K562 (cell line): ENCODE measurements around the gene BLOC1S4. TPM values are rescaled to one million over a fixed set of nuclear protein-coding genes. Genes with fewer than 3 reads are reported as not detected.

Source experiments
- ATAC-seq: fragments of 200-7000 bp; cut with Tn5 transposase; 3 replicates; pipeline ENCODE4 v1.9.1; 2020; ENCODE audit warnings: moderate library complexity
- BruUV-seq: library from RNA; stranded (reverse); fragments of 400-500 nt; replicated peaks from 2 replicates; lab custom pipeline; 2021; lab: Mats Ljungman, UMichigan
- CTCF ChIA-PET: fragments of 300-600 bp; formaldehyde crosslinking; extraction: SDS; loops from one replicate; lab custom pipeline; 2021; ENCODE audit warnings: low intra/inter-chr PET ratio; lab: Yijun Ruan, JAX
- POLR2A ChIA-PET: fragments of 300-600, 350-650 bp; sonication (Branson Sonifier 250); formaldehyde crosslinking; extraction: SDS; loops from one replicate; lab custom pipeline; 2021; ENCODE audit warnings: antibody characterized with exemption, inconsistent platforms; lab: Yijun Ruan, JAX
- DNase-seq, 4 experiments: peaks; one replicate each; pipeline versions ENCODE4 v3.0.0 to v3.0.0-alpha.2; 2011 to 2018; ENCODE audit warnings: low spot score in 3 of 4, mixed read lengths in 3 of 4; ENCODE audit errors: extremely low read depth in 1 of 4
- FAIRE-seq: peaks from 2 replicates; lab custom pipeline; 2011; peaks lifted over from hg19 to GRCh38; lab: Jason Lieb, UNC
- H2AFZ ChIP-seq: 2 replicates; pipeline ENCODE4 v1.6.0; 2011; ENCODE audit warnings: low read depth, low read length, control low read depth, inconsistent platforms
- H3K27ac ChIP-seq: fragments of 200-600 bp; 3 replicates; pipeline ENCODE4 v1.8.0; 2011; ENCODE audit warnings: low read depth, mild to moderate bottlenecking, control low read depth, inconsistent platforms, low read length, moderate library complexity, mixed read lengths; ENCODE audit errors: extremely low read depth
- H3K27me3 ChIP-seq, 2 experiments: fragments of 300-600 bp in 1 of 2; 2 replicates in 1 of 2; 3 replicates in 1 of 2; pipeline versions ENCODE4 v1.6.0 to v1.8.0; 2011; ENCODE audit warnings: inconsistent platforms in 2 of 2, low read length in 2 of 2, mild to moderate bottlenecking in 1 of 2, mixed read lengths in 1 of 2, moderate library complexity in 1 of 2; ENCODE audit not compliant: control insufficient read depth in 2 of 2, insufficient read depth in 2 of 2
- H3K36me3 ChIP-seq: fragments of 300-600 bp; 3 replicates; pipeline ENCODE4 v1.8.0; 2011; ENCODE audit warnings: mild to moderate bottlenecking, low read length, inconsistent platforms; ENCODE audit not compliant: control insufficient read depth, insufficient read depth
- H3K4me1 ChIP-seq, 2 experiments: fragments of 200-600 bp in 1 of 2; replicated peaks in 1 of 2; 2 replicates in 1 of 2; 3 replicates in 1 of 2; pipeline versions ENCODE4 v1.5.1 to v1.8.0; 2011; ENCODE audit warnings: inconsistent platforms in 2 of 2, low read length in 2 of 2, mild to moderate bottlenecking in 1 of 2, mixed read lengths in 1 of 2, moderate library complexity in 1 of 2; ENCODE audit not compliant: control insufficient read depth in 2 of 2, insufficient read depth in 2 of 2
- H3K4me2 ChIP-seq: 2 replicates; pipeline ENCODE4 v1.6.1; 2011; ENCODE audit warnings: low read length, control low read depth, inconsistent platforms, mixed read lengths; ENCODE audit not compliant: insufficient read depth
- H3K4me3 ChIP-seq: fragments of 200-600 bp; sonication (generic), shearing (Covaris generic); 2 replicates; pipeline ENCODE4 v1.5.1; 2016; ENCODE audit warnings: control low read depth, inconsistent platforms
- H3K79me2 ChIP-seq: fragments of 200-600 bp; 3 replicates; pipeline ENCODE4 v1.8.0; 2011; ENCODE audit warnings: low read length, inconsistent platforms; ENCODE audit not compliant: control insufficient read depth, insufficient read depth
- H3K9ac ChIP-seq, 2 experiments: 2 replicates each; pipeline versions ENCODE4 v1.6.0 to v1.6.1; 2011; ENCODE audit warnings: low read depth in 2 of 2, low read length in 2 of 2, control low read depth in 1 of 2, inconsistent platforms in 1 of 2, mild to moderate bottlenecking in 1 of 2, mixed read lengths in 1 of 2; ENCODE audit not compliant: insufficient read depth in 1 of 2
- H3K9me1 ChIP-seq: one replicate; pipeline ENCODE4 v1.6.0; 2011; ENCODE audit warnings: inconsistent platforms, mild to moderate bottlenecking, low read length, moderate library complexity; ENCODE audit not compliant: control insufficient read depth, insufficient read depth
- H3K9me3 ChIP-seq: replicated peaks from 2 replicates; pipeline ENCODE4 v1.5.1; 2011; ENCODE audit warnings: low read depth, low read length, inconsistent platforms; ENCODE audit not compliant: control insufficient read depth, insufficient read depth
- H4K20me1 ChIP-seq: replicated peaks from 2 replicates; pipeline ENCODE4 v1.6.1; 2011; ENCODE audit warnings: low read length, inconsistent platforms, mixed read lengths; ENCODE audit not compliant: control insufficient read depth, insufficient read depth
- MAX ChIP-seq: sonication (generic); formaldehyde crosslinking; IDR thresholded peaks from 2 replicates; pipeline ENCODE4 v1.9.0; 2022; ENCODE audit warnings: mild to moderate bottlenecking, missing genetic modification reagents
- MTA3 ChIP-seq: fragments of 450-650 bp; formaldehyde crosslinking; IDR thresholded peaks from 2 replicates; pipeline ENCODE4 v1.6.1; 2017; ENCODE audit warnings: mild to moderate bottlenecking, borderline replicate concordance
- ZFX ChIP-seq: sonication (generic); formaldehyde crosslinking; IDR thresholded peaks from 2 replicates; pipeline ENCODE4 v1.8.0; 2022; ENCODE audit warnings: mild to moderate bottlenecking, missing genetic modification reagents, moderate library complexity
- WGBS: fragments of 100-300 bp; shearing (Covaris generic); methylation state at CpG from one replicate; pipeline ENCODE4 v1.1.6; 2016; ENCODE audit warnings: low coverage, mixed read lengths; ENCODE audit not compliant: insufficient coverage; ENCODE audit errors: missing lambda C conversion rate; 5-methylcytosine and 5-hydroxymethylcytosine counted together
- in situ Hi-C: fragments of 300-500 bp; cut with MboI; formaldehyde crosslinking; loops from 4 replicates; pipeline ENCODE4 v1.15.0; 2018; ENCODE audit warnings: inconsistent platforms, mixed read lengths
- intact Hi-C: fragments of 100-400 bp; cut with micrococcal nuclease; formaldehyde crosslinking; loops from 2 replicates; pipeline ENCODE4 v1.14.2; 2022
- polyA plus RNA-seq, 8 experiments: library from polyadenylated mRNA; depleted of rRNA in 4 of 8; stranded (reverse) in 5 of 8; unstranded in 3 of 8; fragments of >200 nt; fragmentation: Nextera tagmentation in 2 of 8; fragmentation: Illumina TruSeq in 1 of 8; extraction: Ambion mirVana in 2 of 8; extraction: Trizol in 1 of 8; gene quantifications; 2 replicates each; pipeline versions ENCODE4 v1.2.1 to v1.2.3, GENCODE V29; 2011 to 2014; ENCODE audit warnings: inconsistent platforms in 1 of 8, missing spikeins in 1 of 8
- total RNA-seq, 7 experiments: library from RNA; depleted of rRNA in 6 of 7; stranded (reverse); fragments of >200 nt in 6 of 7; fragmentation: Illumina TruSeq in 2 of 7; extraction: Trizol in 2 of 7; gene quantifications; 2 replicates each; pipeline versions ENCODE4 v1.2.1 to v1.2.3, GENCODE V29; 2011 to 2021; ENCODE audit warnings: low replicate concordance in 1 of 7
- TF ChIP-seq, protein P1 (sequence below), 2 experiments: fragments of 450-650 bp in 1 of 2; sonication (generic) in 1 of 2; formaldehyde crosslinking in 1 of 2; IDR thresholded peaks in 1 of 2; conservative IDR thresholded peaks in 1 of 2; 2 replicates each; pipeline versions ENCODE4 v1.6.1 to v1.8.1; 2016 to 2023; ENCODE audit warnings: mild to moderate bottlenecking in 2 of 2, moderate library complexity in 2 of 2, inconsistent platforms in 1 of 2, missing genetic modification reagents in 1 of 2
- TF ChIP-seq, protein P2 (sequence below): conservative IDR thresholded peaks from 2 replicates; pipeline ENCODE4 v1.6.1; 2011; ENCODE audit warnings: low read depth, mild to moderate bottlenecking, low read length; ENCODE audit not compliant: control insufficient read depth
- TF ChIP-seq, protein P3 (sequence below): fragments of 450-650 bp; IDR thresholded peaks from 2 replicates; pipeline ENCODE4 v1.6.1; 2016; ENCODE audit warnings: mild to moderate bottlenecking, moderate library complexity

Gene BLOC1S4
- total and polyA plus RNA-seq, 9 of the 15 experiments (the other 6 are each of a cell fraction or from before 2014, with no cell fraction given): 3.1 to 31.6 (median 11.2) TPM

GRCh38 chr4:6692379-6692778, 23.6 kb upstream of the BLOC1S4 start:
- H3K9ac ChIP-seq: peak overlapping the region; percentile 5 to 83; a peak in 3 of 4 replicates
- no peaks in the 10 kb centered on the region for H3K79me2 ChIP-seq
- no TSS peak for BruUV-seq
- FAIRE-seq: no peak
- H3K27ac ChIP-seq: peak overlapping the region; percentile 2; the same call in 2 of the 3 replicates
- peak; percentile 1; the same call in 2 of the 3 replicates for ATAC-seq
- peak overlapping the region; percentile 35 for H2AFZ ChIP-seq
- H3K4me2 ChIP-seq: peak overlapping the region; percentile 61; the same call in 1 of the 2 replicates
- in situ Hi-C loops: no loop called here
- H3K9me3 ChIP-seq: no peaks in the 10 kb centered on the region
- H3K4me1 ChIP-seq: peaks cover 66 to 68% of the 10 kb centered on the region in 2 experiments
- intact Hi-C loops: no loop called here
- no peak overlapping the region for H3K4me3 ChIP-seq
- no peak for DNase-seq
- no peaks in the 10 kb centered on the region for H3K36me3 ChIP-seq
- ChIA-PET POLR2A (interaction anchor here (0.6 to 5.8 kb wide), 11 partner anchors 9 to 320 kb away, joined by 3 to 38 read pairs (median 4); partner anchors contain the start of gene MRFAP1L1), CTCF (interaction anchor here (0.6 kb wide), 1 partner anchor 348 kb away, joined by 3 read pairs; no protein-coding TSS in a partner anchor)
- H3K27me3 ChIP-seq: no peaks in the 10 kb centered on the region
- 66% methylated on average over 7 of the region's 8 CpGs for WGBS
- H4K20me1 ChIP-seq: no peaks in the 10 kb centered on the region
- H3K9me1 ChIP-seq: no peaks in the 10 kb centered on the region
- TF ChIP-seq, protein P1, sequence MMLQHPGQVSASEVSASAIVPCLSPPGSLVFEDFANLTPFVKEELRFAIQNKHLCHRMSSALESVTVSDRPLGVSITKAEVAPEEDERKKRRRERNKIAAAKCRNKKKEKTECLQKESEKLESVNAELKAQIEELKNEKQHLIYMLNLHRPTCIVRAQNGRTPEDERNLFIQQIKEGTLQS (IDR thresholded peaks at IDR 0.05): no peak
- TF ChIP-seq, protein P1 (CRISPR knock-in tag; conservative IDR thresholded peaks at IDR 0.05): no peak
- TF ChIP-seq MAX (CRISPR knock-in tag) (peak; percentile 39; the same call in 1 of the 2 replicates), MTA3 (0 out of 2 replicates have a peak, but pooled peaks have one; percentile 10), ZFX (CRISPR knock-in tag) (peak; percentile 50)
- TF ChIP-seq, protein P2, sequence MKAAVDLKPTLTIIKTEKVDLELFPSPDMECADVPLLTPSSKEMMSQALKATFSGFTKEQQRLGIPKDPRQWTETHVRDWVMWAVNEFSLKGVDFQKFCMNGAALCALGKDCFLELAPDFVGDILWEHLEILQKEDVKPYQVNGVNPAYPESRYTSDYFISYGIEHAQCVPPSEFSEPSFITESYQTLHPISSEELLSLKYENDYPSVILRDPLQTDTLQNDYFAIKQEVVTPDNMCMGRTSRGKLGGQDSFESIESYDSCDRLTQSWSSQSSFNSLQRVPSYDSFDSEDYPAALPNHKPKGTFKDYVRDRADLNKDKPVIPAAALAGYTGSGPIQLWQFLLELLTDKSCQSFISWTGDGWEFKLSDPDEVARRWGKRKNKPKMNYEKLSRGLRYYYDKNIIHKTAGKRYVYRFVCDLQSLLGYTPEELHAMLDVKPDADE: no peak
- TF ChIP-seq, protein P3, sequence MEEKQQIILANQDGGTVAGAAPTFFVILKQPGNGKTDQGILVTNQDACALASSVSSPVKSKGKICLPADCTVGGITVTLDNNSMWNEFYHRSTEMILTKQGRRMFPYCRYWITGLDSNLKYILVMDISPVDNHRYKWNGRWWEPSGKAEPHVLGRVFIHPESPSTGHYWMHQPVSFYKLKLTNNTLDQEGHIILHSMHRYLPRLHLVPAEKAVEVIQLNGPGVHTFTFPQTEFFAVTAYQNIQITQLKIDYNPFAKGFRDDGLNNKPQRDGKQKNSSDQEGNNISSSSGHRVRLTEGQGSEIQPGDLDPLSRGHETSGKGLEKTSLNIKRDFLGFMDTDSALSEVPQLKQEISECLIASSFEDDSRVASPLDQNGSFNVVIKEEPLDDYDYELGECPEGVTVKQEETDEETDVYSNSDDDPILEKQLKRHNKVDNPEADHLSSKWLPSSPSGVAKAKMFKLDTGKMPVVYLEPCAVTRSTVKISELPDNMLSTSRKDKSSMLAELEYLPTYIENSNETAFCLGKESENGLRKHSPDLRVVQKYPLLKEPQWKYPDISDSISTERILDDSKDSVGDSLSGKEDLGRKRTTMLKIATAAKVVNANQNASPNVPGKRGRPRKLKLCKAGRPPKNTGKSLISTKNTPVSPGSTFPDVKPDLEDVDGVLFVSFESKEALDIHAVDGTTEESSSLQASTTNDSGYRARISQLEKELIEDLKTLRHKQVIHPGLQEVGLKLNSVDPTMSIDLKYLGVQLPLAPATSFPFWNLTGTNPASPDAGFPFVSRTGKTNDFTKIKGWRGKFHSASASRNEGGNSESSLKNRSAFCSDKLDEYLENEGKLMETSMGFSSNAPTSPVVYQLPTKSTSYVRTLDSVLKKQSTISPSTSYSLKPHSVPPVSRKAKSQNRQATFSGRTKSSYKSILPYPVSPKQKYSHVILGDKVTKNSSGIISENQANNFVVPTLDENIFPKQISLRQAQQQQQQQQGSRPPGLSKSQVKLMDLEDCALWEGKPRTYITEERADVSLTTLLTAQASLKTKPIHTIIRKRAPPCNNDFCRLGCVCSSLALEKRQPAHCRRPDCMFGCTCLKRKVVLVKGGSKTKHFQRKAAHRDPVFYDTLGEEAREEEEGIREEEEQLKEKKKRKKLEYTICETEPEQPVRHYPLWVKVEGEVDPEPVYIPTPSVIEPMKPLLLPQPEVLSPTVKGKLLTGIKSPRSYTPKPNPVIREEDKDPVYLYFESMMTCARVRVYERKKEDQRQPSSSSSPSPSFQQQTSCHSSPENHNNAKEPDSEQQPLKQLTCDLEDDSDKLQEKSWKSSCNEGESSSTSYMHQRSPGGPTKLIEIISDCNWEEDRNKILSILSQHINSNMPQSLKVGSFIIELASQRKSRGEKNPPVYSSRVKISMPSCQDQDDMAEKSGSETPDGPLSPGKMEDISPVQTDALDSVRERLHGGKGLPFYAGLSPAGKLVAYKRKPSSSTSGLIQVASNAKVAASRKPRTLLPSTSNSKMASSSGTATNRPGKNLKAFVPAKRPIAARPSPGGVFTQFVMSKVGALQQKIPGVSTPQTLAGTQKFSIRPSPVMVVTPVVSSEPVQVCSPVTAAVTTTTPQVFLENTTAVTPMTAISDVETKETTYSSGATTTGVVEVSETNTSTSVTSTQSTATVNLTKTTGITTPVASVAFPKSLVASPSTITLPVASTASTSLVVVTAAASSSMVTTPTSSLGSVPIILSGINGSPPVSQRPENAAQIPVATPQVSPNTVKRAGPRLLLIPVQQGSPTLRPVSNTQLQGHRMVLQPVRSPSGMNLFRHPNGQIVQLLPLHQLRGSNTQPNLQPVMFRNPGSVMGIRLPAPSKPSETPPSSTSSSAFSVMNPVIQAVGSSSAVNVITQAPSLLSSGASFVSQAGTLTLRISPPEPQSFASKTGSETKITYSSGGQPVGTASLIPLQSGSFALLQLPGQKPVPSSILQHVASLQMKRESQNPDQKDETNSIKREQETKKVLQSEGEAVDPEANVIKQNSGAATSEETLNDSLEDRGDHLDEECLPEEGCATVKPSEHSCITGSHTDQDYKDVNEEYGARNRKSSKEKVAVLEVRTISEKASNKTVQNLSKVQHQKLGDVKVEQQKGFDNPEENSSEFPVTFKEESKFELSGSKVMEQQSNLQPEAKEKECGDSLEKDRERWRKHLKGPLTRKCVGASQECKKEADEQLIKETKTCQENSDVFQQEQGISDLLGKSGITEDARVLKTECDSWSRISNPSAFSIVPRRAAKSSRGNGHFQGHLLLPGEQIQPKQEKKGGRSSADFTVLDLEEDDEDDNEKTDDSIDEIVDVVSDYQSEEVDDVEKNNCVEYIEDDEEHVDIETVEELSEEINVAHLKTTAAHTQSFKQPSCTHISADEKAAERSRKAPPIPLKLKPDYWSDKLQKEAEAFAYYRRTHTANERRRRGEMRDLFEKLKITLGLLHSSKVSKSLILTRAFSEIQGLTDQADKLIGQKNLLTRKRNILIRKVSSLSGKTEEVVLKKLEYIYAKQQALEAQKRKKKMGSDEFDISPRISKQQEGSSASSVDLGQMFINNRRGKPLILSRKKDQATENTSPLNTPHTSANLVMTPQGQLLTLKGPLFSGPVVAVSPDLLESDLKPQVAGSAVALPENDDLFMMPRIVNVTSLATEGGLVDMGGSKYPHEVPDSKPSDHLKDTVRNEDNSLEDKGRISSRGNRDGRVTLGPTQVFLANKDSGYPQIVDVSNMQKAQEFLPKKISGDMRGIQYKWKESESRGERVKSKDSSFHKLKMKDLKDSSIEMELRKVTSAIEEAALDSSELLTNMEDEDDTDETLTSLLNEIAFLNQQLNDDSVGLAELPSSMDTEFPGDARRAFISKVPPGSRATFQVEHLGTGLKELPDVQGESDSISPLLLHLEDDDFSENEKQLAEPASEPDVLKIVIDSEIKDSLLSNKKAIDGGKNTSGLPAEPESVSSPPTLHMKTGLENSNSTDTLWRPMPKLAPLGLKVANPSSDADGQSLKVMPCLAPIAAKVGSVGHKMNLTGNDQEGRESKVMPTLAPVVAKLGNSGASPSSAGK: 0 out of 2 replicates have a peak, but pooled peaks have one; percentile 13
